Spleen (tissue), 11 donors: Measurements from ENCODE around the gene ACAD11. TPM values are rescaled to one million over a fixed set of nuclear protein-coding genes. Genes with fewer than 3 reads are reported as not detected.

Source experiments
- DNase-seq: peaks from one replicate; pipeline ENCODE4 v3.0.0-alpha.2; 2020
- H3K27ac ChIP-seq, 8 donors: fragments of 200-600 bp; sonication (generic) in 7 of 8; 1 replicate in 4 of 8; 2 replicates in 4 of 8; pipeline versions ENCODE4 v1.5.0 to v1.8.0; 2016 to 2021; ENCODE audit warnings: inconsistent platforms in 4 of 8, mild to moderate bottlenecking in 4 of 8, moderate library complexity in 1 of 8
- H3K27me3 ChIP-seq, 7 donors: fragments of 200-600 bp; sonication (generic) in 6 of 7; replicated peaks in 1 of 7; 1 replicate in 4 of 7; 2 replicates in 3 of 7; pipeline versions ENCODE4 v1.5.0 to v1.8.0; 2016 to 2021; ENCODE audit warnings: inconsistent platforms in 3 of 7, mild to moderate bottlenecking in 1 of 7
- H3K36me3 ChIP-seq, 6 donors: fragments of 200-600 bp; sonication (generic) in 5 of 6; 1 replicate in 4 of 6; 2 replicates in 2 of 6; pipeline versions ENCODE4 v1.5.0 to v1.8.0; 2016 to 2021; ENCODE audit warnings: inconsistent platforms in 2 of 6
- H3K4me1 ChIP-seq, 6 donors: fragments of 200-600 bp; sonication (generic) in 5 of 6; 1 replicate in 3 of 6; 2 replicates in 3 of 6; pipeline versions ENCODE4 v1.5.0 to v1.8.0; 2016 to 2021; ENCODE audit warnings: inconsistent platforms in 3 of 6
- H3K4me3 ChIP-seq, 8 donors: fragments of 200-600 bp; sonication (generic) in 7 of 8; 1 replicate in 4 of 8; 2 replicates in 4 of 8; pipeline versions ENCODE4 v1.5.0 to v1.8.0; 2016 to 2021; ENCODE audit warnings: inconsistent platforms in 4 of 8, mild to moderate bottlenecking in 4 of 8, moderate library complexity in 2 of 8
- H3K9me3 ChIP-seq, 8 donors: fragments of 200-600 bp; sonication (generic) in 7 of 8; 1 replicate in 4 of 8; 2 replicates in 4 of 8; pipeline versions ENCODE4 v1.5.0 to v1.8.0; 2016 to 2021; ENCODE audit warnings: inconsistent platforms in 4 of 8
- CTCF ChIP-seq, 11 experiments: fragments of 200-600 bp in 7 of 11; fragments of 450-650 bp in 4 of 11; sonication (generic) in 4 of 11; IDR thresholded peaks in 8 of 11; conservative IDR thresholded peaks in 3 of 11; 1 replicate in 7 of 11; 2 replicates in 4 of 11; pipeline versions ENCODE4 v1.4.0 to v1.8.0; 2016 to 2021; ENCODE audit warnings: antibody characterized with exemption in 11 of 11, inconsistent platforms in 4 of 11, mild to moderate bottlenecking in 1 of 11
- POLR2A ChIP-seq, 3 donors: fragments of 450-650 bp; IDR thresholded peaks; one replicate each; pipeline ENCODE4 v1.5.1; 2017; ENCODE audit warnings: antibody characterized with exemption in 3 of 3, mild to moderate bottlenecking in 1 of 3
- POLR2AphosphoS5 ChIP-seq, 3 donors: sonication (generic); formaldehyde crosslinking; IDR thresholded peaks; one replicate each; pipeline ENCODE4 v1.5.1; 2017; ENCODE audit warnings: antibody characterized with exemption in 3 of 3
- WGBS, 5 donors: extraction: QIAGEN DNeasy Blood & Tissue Kit in 3 of 5; methylation state at CpG; one replicate each; pipeline versions ENCODE4 v1.1.5 to v1.1.7; 2013 to 2018; 5-methylcytosine and 5-hydroxymethylcytosine counted together
- intact Hi-C: fragments of 100-400 bp; cut with DNase I; formaldehyde crosslinking; loops from one replicate; pipeline ENCODE4 v1.15.0; 2023; ENCODE audit warnings: low total_unique reads
- polyA plus RNA-seq, 3 donors: library from polyadenylated mRNA; stranded (reverse); fragments of 200-250 nt; gene quantifications; one replicate each; pipeline ENCODE4 v1.2.1, GENCODE V29; 2013
- total RNA-seq, 7 donors: library from RNA; depleted of rRNA in 3 of 7; stranded (reverse); fragments of >200 nt in 3 of 7; fragmentation: NEBNext Ultra II Directional in 4 of 7; extraction: Animal tissue kit (Norgen Biotek cat#: 25700) in 4 of 7; gene quantifications; one replicate each; pipeline versions ENCODE4 v1.1.0 to v1.2.1, GENCODE V29; 2016 to 2021
- donor health status: healthy with polysubstance abuse.
- donor health status: DM: no; HTN: no; CAD: no; lungs with moderate emphysema.
- donor health status: DM: no; HTN: no; CAD: no.
- donor health status: Bipolar disorder and iron deficiency.
- donor health status: healthy.
- donor health status: DM: no; HTN: no; CAD: no.
- donor health status: DM: yes; HTN: yes; CAD: no.

Gene ACAD11
- total and polyA plus RNA-seq, 10 donors = 6.8 to 40.0 (median 24.7) TPM

- TF ChIP-seq POLR2AphosphoS5 (IDR thresholded peaks at IDR 0.05) (no peak), POLR2A (IDR thresholded peaks at IDR 0.05) (no peak), CTCF (IDR thresholded peaks at IDR 0.05 in 8 of 11, conservative IDR thresholded peaks at IDR 0.05 in 3 of 11) (no peak)
- Histone ChIP-seq H3K4me1 (no peaks in the 10 kb centered on the region), H3K27ac (no peak overlapping the region), H3K27me3 (no peaks in the 10 kb centered on the region), H3K36me3 (peaks cover 2 to 100% (median 58%) of the 10 kb centered on the region in 6 donors), H3K9me3 (no peaks in the 10 kb centered on the region), H3K4me3 (no peak overlapping the region)
- DNase-seq = no peak
- intact Hi-C loops = no loop called here
These were observed 15.8 kb upstream of the ACAD11 start for GRCh38 chr3:132675408-132675807.

- H3K9me3 ChIP-seq = no peaks in the 10 kb centered on the region
- no peak for TF ChIP-seq CTCF (IDR thresholded peaks at IDR 0.05 in 8 of 11, conservative IDR thresholded peaks at IDR 0.05 in 3 of 11)
- TF ChIP-seq POLR2A (IDR thresholded peaks at IDR 0.05) = no peak
- TF ChIP-seq POLR2AphosphoS5 (IDR thresholded peaks at IDR 0.05) = no peak
- 92 to 99% (median 98%) methylated on average over 5 of the region's 5 CpGs for WGBS, 5 donors
- peak overlapping the region in 6 of 8 donors; percentile 24 to 74 (median 64) for H3K27ac ChIP-seq
- DNase-seq = no peak
- intact Hi-C loops = no loop called here
- H3K27me3 ChIP-seq = no peaks in the 10 kb centered on the region
- no peak overlapping the region for H3K4me3 ChIP-seq
- H3K36me3 ChIP-seq = peaks cover 2 to 75% (median 18%) of the 10 kb centered on the region in 6 donors
- peaks cover 0 to 38% (median 14%) of the 10 kb centered on the region in 6 donors for H3K4me1 ChIP-seq
These were observed 9.7 kb upstream of the ACAD11 start for GRCh38 chr3:132669256-132669777.

- Histone ChIP-seq H3K4me1 (peaks cover 15 to 76% (median 37%) of the 10 kb centered on the region in 6 donors), H3K4me3 (no peak overlapping the region), H3K27me3 (no peaks in the 10 kb centered on the region), H3K27ac (no peak overlapping the region), H3K9me3 (no peaks in the 10 kb centered on the region), H3K36me3 (peaks cover 0 to 35% (median 0%) of the 10 kb centered on the region in 6 donors)
- intact Hi-C loops = no loop called here
- no peak for TF ChIP-seq POLR2AphosphoS5 (IDR thresholded peaks at IDR 0.05)
- no peak for TF ChIP-seq POLR2A (IDR thresholded peaks at IDR 0.05)
- TF ChIP-seq CTCF (IDR thresholded peaks at IDR 0.05 in 8 of 11, conservative IDR thresholded peaks at IDR 0.05 in 3 of 11) = no peak
- 79 to 89% (median 85%) methylated on average over 3 of the region's 3 CpGs for WGBS, 5 donors
- DNase-seq = no peak
These were observed 5.7 kb upstream of the ACAD11 start for GRCh38 chr3:132665230-132665745.

- peak overlapping the region in 1 of 8 donors; percentile 93 for H3K27ac ChIP-seq
- TF ChIP-seq CTCF (IDR thresholded peaks at IDR 0.05 in 8 of 11, conservative IDR thresholded peaks at IDR 0.05 in 3 of 11) (no peak), POLR2AphosphoS5 (IDR thresholded peaks at IDR 0.05) (no peak), POLR2A (IDR thresholded peaks at IDR 0.05) (no peak)
- no peaks in the 10 kb centered on the region for H3K9me3 ChIP-seq
- no peak for DNase-seq
- H3K4me3 ChIP-seq = peak overlapping the region in 2 of 8 donors; percentile 80 to 91
- peaks cover 0 to 14% (median 0%) of the 10 kb centered on the region in 6 donors for H3K36me3 ChIP-seq
- H3K4me1 ChIP-seq = peaks cover 24 to 75% (median 48%) of the 10 kb centered on the region in 6 donors
- intact Hi-C loops = no loop called here
- H3K27me3 ChIP-seq = no peaks in the 10 kb centered on the region
These were observed 2.6 kb upstream of the ACAD11 start for GRCh38 chr3:132662212-132662611.
